ENCODE results near the gene NLRP5.

DNA sequence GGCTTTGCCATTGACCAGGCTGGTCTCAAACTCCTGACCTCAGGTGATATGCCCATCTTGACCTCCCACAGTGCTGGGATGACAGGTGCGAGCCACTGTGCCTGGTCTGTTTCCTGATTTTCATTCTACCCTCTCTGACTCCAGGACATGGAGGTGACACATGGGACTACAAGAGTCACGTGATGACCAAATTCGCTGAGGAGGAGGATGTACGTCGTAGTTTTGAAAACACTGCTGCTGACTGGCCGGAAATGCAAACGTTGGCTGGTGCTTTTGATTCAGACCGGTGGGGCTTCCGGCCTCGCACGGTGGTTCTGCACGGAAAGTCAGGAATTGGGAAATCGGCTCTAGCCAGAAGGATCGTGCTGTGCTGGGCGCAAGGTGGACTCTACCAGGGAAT, 40.2 kb downstream of the NLRP5 start:
- TF ChIP-seq, protein P1, sequence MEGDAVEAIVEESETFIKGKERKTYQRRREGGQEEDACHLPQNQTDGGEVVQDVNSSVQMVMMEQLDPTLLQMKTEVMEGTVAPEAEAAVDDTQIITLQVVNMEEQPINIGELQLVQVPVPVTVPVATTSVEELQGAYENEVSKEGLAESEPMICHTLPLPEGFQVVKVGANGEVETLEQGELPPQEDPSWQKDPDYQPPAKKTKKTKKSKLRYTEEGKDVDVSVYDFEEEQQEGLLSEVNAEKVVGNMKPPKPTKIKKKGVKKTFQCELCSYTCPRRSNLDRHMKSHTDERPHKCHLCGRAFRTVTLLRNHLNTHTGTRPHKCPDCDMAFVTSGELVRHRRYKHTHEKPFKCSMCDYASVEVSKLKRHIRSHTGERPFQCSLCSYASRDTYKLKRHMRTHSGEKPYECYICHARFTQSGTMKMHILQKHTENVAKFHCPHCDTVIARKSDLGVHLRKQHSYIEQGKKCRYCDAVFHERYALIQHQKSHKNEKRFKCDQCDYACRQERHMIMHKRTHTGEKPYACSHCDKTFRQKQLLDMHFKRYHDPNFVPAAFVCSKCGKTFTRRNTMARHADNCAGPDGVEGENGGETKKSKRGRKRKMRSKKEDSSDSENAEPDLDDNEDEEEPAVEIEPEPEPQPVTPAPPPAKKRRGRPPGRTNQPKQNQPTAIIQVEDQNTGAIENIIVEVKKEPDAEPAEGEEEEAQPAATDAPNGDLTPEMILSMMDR (IDR thresholded peaks at IDR 0.05): no peak
- TF ChIP-seq GATA3 (IDR thresholded peaks at IDR 0.05; ENCODE audit: borderline replicate concordance): no peak
- TF ChIP-seq EP300 (IDR thresholded peaks at IDR 0.05): no peak
- TF ChIP-seq RAD21 (conservative IDR thresholded peaks at IDR 0.05 in 1 of 2, IDR thresholded peaks at IDR 0.05 in 1 of 2): no peak
- TF ChIP-seq POLR2A (IDR thresholded peaks at IDR 0.05; ENCODE audit: low read length): no peak
- no peak for TF ChIP-seq POLR2AphosphoS2 (conservative IDR thresholded peaks at IDR 0.05; ENCODE audit: low read length)
- no peak for TF ChIP-seq NFE2L2 (conservative IDR thresholded peaks at IDR 0.05; ENCODE audit: low read length)
- TF ChIP-seq BHLHE40 (IDR thresholded peaks at IDR 0.05; ENCODE audit: low read depth, low read length): no peak
- TF ChIP-seq, protein P2, sequence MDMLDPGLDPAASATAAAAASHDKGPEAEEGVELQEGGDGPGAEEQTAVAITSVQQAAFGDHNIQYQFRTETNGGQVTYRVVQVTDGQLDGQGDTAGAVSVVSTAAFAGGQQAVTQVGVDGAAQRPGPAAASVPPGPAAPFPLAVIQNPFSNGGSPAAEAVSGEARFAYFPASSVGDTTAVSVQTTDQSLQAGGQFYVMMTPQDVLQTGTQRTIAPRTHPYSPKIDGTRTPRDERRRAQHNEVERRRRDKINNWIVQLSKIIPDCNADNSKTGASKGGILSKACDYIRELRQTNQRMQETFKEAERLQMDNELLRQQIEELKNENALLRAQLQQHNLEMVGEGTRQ (IDR thresholded peaks at IDR 0.05): no peak
